Colonic mucosa (tissue), 4 donors: ENCODE data around the gene ACRV1. TPM values are rescaled to one million over a fixed set of nuclear protein-coding genes. Genes with fewer than 3 reads are reported as not detected.

ENCODE experiments used
- DNase-seq: peaks from one replicate; pipeline ENCODE4 v3.0.0-alpha.2; 2020
- H3K27ac ChIP-seq: fragments of 200-600 bp; one replicate; pipeline ENCODE4 v1.8.0; 2021
- H3K27me3 ChIP-seq: fragments of 200-600 bp; one replicate; pipeline ENCODE4 v1.8.0; 2021
- H3K36me3 ChIP-seq: fragments of 200-600 bp; one replicate; pipeline ENCODE4 v1.8.0; 2021
- H3K4me1 ChIP-seq: fragments of 200-600 bp; one replicate; pipeline ENCODE4 v1.8.0; 2021; ENCODE audit warnings: mild to moderate bottlenecking
- H3K4me3 ChIP-seq: fragments of 200-600 bp; one replicate; pipeline ENCODE4 v1.8.0; 2021
- H3K9ac ChIP-seq, 2 donors: one replicate each; pipeline ENCODE4 v1.7.0; 2013; ENCODE audit warnings: control low read depth in 2 of 2, low read depth in 2 of 2, low read length in 2 of 2
- H3K9me3 ChIP-seq: fragments of 200-600 bp; one replicate; pipeline ENCODE4 v1.8.0; 2021
- intact Hi-C: fragments of 100-400 bp; cut with DNase I; formaldehyde crosslinking; loops from one replicate; pipeline ENCODE4 v1.14.1; 2022
- total RNA-seq, 2 donors: library from RNA; stranded (reverse); fragmentation: NEBNext Ultra II Directional in 1 of 2; extraction: Animal tissue kit (Norgen Biotek cat#: 25700) in 1 of 2; gene quantifications; one replicate each; pipeline ENCODE4 v1.2.1, GENCODE V29; 2021
- TF ChIP-seq, protein P1 (sequence below): fragments of 200-600 bp; IDR thresholded peaks from one replicate; pipeline ENCODE4 v1.8.0; 2022; ENCODE audit warnings: antibody characterized with exemption, mild to moderate bottlenecking
- donor health status: healthy.
- donor health status: DM: no; HTN: no; CAD: no.
- donor health status: DM: no; HTN: no; CAD: no.

Gene ACRV1
- total RNA-seq, 2 donors from 2014 or later: not detected

DNA sequence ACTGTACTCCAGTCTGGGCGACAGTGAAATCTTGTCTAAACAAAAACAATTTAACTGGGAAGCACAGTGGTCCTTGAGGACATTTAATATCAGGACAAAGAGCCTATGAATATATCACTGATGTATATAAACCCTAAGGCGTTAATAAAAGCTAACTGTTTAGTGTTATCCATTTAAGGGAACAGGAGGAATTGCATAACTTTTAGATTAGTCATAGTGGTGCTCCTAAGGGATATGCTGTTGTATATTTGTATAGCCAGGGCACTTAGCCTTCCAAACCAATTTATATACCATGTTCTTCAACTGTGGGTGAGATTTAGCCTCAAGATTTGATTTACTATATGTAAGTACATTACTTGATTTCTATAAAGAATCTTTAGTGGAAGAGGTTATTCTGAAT lies 58.7 kb downstream of the ACRV1 start:
- Histone ChIP-seq H3K9me3 (no peaks in the 10 kb centered on the region), H3K4me3 (no peak overlapping the region), H3K27ac (no peak overlapping the region), H3K36me3 (peaks cover 16% of the 10 kb centered on the region), H3K4me1 (peaks cover 4% of the 10 kb centered on the region), H3K27me3 (no peaks in the 10 kb centered on the region), H3K9ac (no peak overlapping the region)
- no peak for DNase-seq
- TF ChIP-seq, protein P1, sequence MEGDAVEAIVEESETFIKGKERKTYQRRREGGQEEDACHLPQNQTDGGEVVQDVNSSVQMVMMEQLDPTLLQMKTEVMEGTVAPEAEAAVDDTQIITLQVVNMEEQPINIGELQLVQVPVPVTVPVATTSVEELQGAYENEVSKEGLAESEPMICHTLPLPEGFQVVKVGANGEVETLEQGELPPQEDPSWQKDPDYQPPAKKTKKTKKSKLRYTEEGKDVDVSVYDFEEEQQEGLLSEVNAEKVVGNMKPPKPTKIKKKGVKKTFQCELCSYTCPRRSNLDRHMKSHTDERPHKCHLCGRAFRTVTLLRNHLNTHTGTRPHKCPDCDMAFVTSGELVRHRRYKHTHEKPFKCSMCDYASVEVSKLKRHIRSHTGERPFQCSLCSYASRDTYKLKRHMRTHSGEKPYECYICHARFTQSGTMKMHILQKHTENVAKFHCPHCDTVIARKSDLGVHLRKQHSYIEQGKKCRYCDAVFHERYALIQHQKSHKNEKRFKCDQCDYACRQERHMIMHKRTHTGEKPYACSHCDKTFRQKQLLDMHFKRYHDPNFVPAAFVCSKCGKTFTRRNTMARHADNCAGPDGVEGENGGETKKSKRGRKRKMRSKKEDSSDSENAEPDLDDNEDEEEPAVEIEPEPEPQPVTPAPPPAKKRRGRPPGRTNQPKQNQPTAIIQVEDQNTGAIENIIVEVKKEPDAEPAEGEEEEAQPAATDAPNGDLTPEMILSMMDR: no peak
- intact Hi-C loops: no loop called here

Other genes with a start within 250 kb of the ACRV1 start
- gene FEZ1, start 184.6 kb downstream of the ACRV1 start, total RNA-seq: 1 to 10 TPM; 2.7 to 7.4 TPM
- gene EI24, start 111.4 kb downstream of the ACRV1 start, total RNA-seq: 100 to 1,000 TPM in 1 of 2 donors, 10 to 100 TPM in 1; 82.3 to 127 TPM
- 100 to 1,000 TPM; 130 to 183 TPM for gene STT3A, start 88.0 kb downstream of the ACRV1 start, total RNA-seq
- 10 to 100 TPM; 15.6 to 44.6 TPM for gene CHEK1, start 55.7 kb downstream of the ACRV1 start, total RNA-seq
- not detected for gene PATE1, start 65.4 kb upstream of the ACRV1 start, total RNA-seq
- not detected for gene PATE2, start 98.0 kb upstream of the ACRV1 start, total RNA-seq
- gene PATE3, start 107.3 kb upstream of the ACRV1 start, total RNA-seq: not detected
- not detected for gene PATE4, start 152.5 kb upstream of the ACRV1 start, total RNA-seq
- 1 to 10 TPM; 5.6 to 8.2 TPM for gene HYLS1, start 206.8 kb upstream of the ACRV1 start, total RNA-seq
- gene PUS3, start 222.4 kb upstream of the ACRV1 start, total RNA-seq: 1 to 10 TPM; 6.8 to 8.4 TPM
- gene DDX25, start 223.7 kb upstream of the ACRV1 start, total RNA-seq: under 1 TPM in 1 of 2 donors, not detected in 1; 0.16 TPM